ENCODE results near the gene PUDP. TPM values are rescaled to one million over a fixed set of nuclear protein-coding genes. Genes with fewer than 3 reads are reported as not detected.

Gene PUDP
- total RNA-seq, 1 experiment from 2014 or later = 16.1 TPM

DNA sequence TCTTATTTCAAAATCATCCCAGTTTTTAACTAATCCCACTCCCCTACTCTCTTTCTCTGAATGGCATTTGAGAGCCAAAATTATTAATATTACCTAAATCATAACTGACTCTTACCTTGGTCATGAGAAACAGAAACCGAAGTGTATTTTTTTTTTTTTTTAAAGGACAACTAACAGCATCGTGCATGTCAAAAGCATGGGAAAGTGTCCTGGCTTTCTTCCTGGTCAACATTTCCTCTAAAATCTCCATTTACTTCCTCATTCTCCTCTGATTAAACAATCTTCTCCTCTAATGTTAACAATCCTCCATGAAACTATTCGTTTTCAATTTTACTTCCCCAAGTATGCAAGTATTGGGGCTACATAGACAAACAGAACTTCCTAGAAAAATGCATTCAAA is 2.5 kb downstream of the PUDP start:
- ChIA-PET CTCF (interaction anchor here (1.2 to 8.3 kb wide), 3 partner anchors 12 to 441 kb away, joined by 4 to 49 read pairs (median 5); no protein-coding TSS in a partner anchor), POLR2A (interaction anchor here (1.7 kb wide), 1 partner anchor 782 kb away, joined by 4 read pairs; no protein-coding TSS in a partner anchor)
- no peak for TF ChIP-seq CTCF (IDR thresholded peaks at IDR 0.05; ENCODE audit: unreplicated experiment)
- H3K4me1 Mint-ChIP-seq (ENCODE audit: insufficient read depth, unreplicated experiment) = peaks cover 13% of the 10 kb centered on the region
- H3K27me3 Mint-ChIP-seq (ENCODE audit: insufficient read depth, unreplicated experiment) = no peaks in the 10 kb centered on the region
- no peak overlapping the region for H3K27ac Mint-ChIP-seq (ENCODE audit: low read depth, unreplicated experiment)
- intact Hi-C loops (cut with micrococcal nuclease) = loop anchor here (5.0 kb wide), 2 partner anchors 302 to 782 kb away; partner anchors contain the start of gene PNPLA4
- BruUV-seq (replicated peaks) = no TSS peak
- no peak for DNase-seq (ENCODE audit: unreplicated experiment)
- peaks cover 12% of the 10 kb centered on the region for H3K36me3 Mint-ChIP-seq (ENCODE audit: insufficient read depth, unreplicated experiment)
- H3K9me3 Mint-ChIP-seq (ENCODE audit: unreplicated experiment) = no peaks in the 10 kb centered on the region
- H3K4me3 Mint-ChIP-seq (ENCODE audit: unreplicated experiment) = no peak overlapping the region

DNA sequence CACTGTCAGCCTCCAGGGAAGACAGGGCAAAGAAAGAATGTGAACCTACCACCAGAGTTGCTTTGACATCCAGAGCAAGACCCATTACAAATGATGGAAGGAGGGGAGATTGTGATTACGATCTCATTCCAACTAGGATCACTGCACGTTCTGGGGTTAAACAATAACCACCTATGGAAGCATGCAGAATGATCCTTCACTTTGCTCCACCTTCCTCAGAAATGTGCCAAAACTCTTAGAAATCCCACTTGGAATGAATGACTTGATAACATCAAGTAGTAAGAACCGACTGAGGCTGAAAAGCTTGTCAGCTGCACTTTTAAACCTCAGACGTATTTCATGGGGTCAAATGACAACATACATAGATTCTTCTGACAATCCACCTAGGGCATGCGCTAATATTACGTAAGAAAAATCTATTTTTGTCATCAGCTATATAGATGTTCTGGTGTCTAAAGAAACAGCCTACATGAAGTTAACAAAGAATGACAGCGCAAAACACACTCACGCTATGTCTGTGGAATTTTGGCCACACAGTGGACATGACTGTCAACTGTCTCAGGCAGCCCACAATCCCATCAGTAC is 3.9 kb downstream of the PUDP start:
- Mint-ChIP-seq H3K4me3 (ENCODE audit: unreplicated experiment) (no peak overlapping the region), H3K9me3 (ENCODE audit: unreplicated experiment) (no peaks in the 10 kb centered on the region), H3K36me3 (ENCODE audit: insufficient read depth, unreplicated experiment) (peaks cover 12% of the 10 kb centered on the region), H3K27me3 (ENCODE audit: insufficient read depth, unreplicated experiment) (no peaks in the 10 kb centered on the region), H3K27ac (ENCODE audit: low read depth, unreplicated experiment) (no peak overlapping the region), H3K4me1 (ENCODE audit: insufficient read depth, unreplicated experiment) (peaks cover 18% of the 10 kb centered on the region)
- intact Hi-C loops (cut with micrococcal nuclease) = no loop called here
- no peak for TF ChIP-seq CTCF (IDR thresholded peaks at IDR 0.05; ENCODE audit: unreplicated experiment)
- CTCF ChIA-PET = interaction anchor here (0.5 to 8.3 kb wide), 3 partner anchors 11 to 48 kb away, joined by 3 to 49 read pairs (median 4); no protein-coding TSS in a partner anchor
- DNase-seq (ENCODE audit: unreplicated experiment) = no peak
- no TSS peak for BruUV-seq (replicated peaks)
- POLR2A ChIA-PET = no interaction called here

DNA sequence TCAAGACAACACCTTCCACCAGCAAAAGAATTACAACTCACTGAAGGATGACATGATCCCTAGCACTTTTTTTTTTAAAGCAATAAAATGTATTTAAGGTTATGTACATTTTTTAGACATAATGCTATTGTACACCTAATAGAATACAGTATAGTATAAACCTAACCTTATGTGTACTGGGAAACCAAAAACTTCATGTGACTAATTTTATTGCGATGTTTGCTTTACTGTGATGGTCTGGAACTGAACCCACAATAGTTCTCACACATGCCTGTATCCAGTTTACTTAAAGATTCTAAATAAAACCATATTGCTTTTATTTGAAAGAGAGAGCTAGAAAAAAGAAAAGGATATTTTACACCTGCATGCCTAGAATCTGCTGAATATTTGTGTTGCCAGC is 4.9 kb downstream of the PUDP start:
- intact Hi-C loops (cut with micrococcal nuclease) = no loop called here
- POLR2A ChIA-PET = no interaction called here
- Mint-ChIP-seq H3K36me3 (ENCODE audit: insufficient read depth, unreplicated experiment) (peaks cover 6% of the 10 kb centered on the region), H3K27ac (ENCODE audit: low read depth, unreplicated experiment) (no peak overlapping the region), H3K9me3 (ENCODE audit: unreplicated experiment) (no peaks in the 10 kb centered on the region), H3K27me3 (ENCODE audit: insufficient read depth, unreplicated experiment) (no peaks in the 10 kb centered on the region), H3K4me3 (ENCODE audit: unreplicated experiment) (no peak overlapping the region), H3K4me1 (ENCODE audit: insufficient read depth, unreplicated experiment) (peaks cover 18% of the 10 kb centered on the region)
- BruUV-seq (replicated peaks) = no TSS peak
- CTCF ChIA-PET = interaction anchor here (0.7 to 8.3 kb wide), 2 partner anchors 10 to 568 kb away, joined by 4 to 49 read pairs; no protein-coding TSS in a partner anchor
- DNase-seq (ENCODE audit: unreplicated experiment) = no peak
- no peak for TF ChIP-seq CTCF (IDR thresholded peaks at IDR 0.05; ENCODE audit: unreplicated experiment)

DNA sequence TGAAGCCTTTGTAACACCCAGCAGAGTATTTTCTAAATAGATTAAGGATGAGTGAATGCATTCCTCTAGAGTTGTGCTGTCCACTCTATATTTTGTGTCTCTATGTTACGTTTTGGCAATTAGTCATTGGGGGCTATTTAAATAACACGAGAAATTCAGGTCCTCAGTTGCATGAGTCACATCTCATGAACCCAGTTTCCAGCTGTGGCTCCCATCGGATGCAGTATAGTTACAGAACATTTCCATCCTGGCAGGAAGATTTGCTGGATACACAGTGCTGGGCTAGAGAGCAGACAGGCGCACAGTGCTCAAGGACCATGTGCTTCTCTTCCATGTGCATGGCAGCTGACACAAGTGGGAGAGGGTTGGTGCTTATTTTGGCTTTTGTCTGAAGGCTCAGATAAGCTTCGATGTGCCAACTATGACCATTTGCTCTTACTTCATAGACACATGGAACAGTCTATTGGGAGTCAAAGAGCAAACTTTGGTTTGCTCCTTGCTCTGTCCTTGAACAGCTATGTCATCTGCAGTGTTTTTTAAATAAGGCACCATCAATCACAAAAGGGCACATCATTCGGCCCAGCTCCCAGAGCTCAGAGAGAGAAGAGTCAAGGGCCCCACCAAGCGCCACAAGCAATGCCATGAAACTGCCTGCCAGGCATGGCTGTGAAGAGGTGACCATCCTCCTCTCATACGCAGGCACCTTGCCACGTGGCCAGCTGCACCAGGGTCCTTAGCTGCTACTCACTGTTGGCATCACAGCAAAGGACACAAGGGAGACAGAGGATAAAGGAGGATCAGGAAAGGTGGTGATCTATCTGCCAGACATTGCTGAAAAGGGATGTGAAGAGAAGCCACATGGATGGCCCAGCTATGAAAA is 8.5 kb downstream of the PUDP start:
- ChIA-PET POLR2A (interaction anchor here (1.2 kb wide), 1 partner anchor 418 kb away, joined by 3 read pairs; no protein-coding TSS in a partner anchor), CTCF (interaction anchor here (1.3 kb wide), 1 partner anchor 447 kb away, joined by 7 read pairs; no protein-coding TSS in a partner anchor)
- no TSS peak for BruUV-seq (replicated peaks)
- no peak overlapping the region for H3K4me3 Mint-ChIP-seq (ENCODE audit: unreplicated experiment)
- TF ChIP-seq CTCF (IDR thresholded peaks at IDR 0.05; ENCODE audit: unreplicated experiment) = no peak
- H3K9me3 Mint-ChIP-seq (ENCODE audit: unreplicated experiment) = no peaks in the 10 kb centered on the region
- no peak for DNase-seq (ENCODE audit: unreplicated experiment)
- no peaks in the 10 kb centered on the region for H3K36me3 Mint-ChIP-seq (ENCODE audit: insufficient read depth, unreplicated experiment)
- intact Hi-C loops (cut with micrococcal nuclease) = no loop called here
- H3K4me1 Mint-ChIP-seq (ENCODE audit: insufficient read depth, unreplicated experiment) = peaks cover 4% of the 10 kb centered on the region
- no peaks in the 10 kb centered on the region for H3K27me3 Mint-ChIP-seq (ENCODE audit: insufficient read depth, unreplicated experiment)
- no peak overlapping the region for H3K27ac Mint-ChIP-seq (ENCODE audit: low read depth, unreplicated experiment)

Data from MCF 10A (cell line).